ENCODE measurements around the gene ANK2.

ANK2 gene

DNA sequence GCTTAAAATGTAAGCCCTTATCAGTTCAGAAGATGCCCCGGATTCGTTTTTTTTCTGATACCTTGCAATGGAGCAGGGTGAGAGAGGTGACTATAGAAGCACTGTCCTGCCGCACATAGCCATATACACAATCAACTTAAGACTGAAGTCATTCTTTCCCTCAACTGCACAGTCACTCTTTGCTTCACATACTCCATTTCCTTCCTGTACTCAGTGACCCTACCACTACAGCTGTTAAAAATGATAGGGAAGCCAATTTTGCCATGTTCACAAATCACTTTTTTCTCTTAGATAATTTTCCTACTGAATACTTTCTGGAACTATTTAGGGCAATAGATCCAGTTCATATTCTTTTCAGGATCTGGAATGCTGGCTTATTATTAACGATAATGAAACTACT lies 300.0 kb downstream of the ANK2 start:
- no peaks in the 10 kb centered on the region for H3K4me1 ChIP-seq (ENCODE audit: control insufficient read depth, low read depth, low read length)
- no peak overlapping the region for H4K5ac ChIP-seq (ENCODE audit: low read length)
- H2BK5ac ChIP-seq (ENCODE audit: low read length): no peak overlapping the region
- H2BK120ac ChIP-seq (ENCODE audit: low read depth, low read length): no peak overlapping the region
- H3K27me3 ChIP-seq (ENCODE audit: insufficient read depth, low read length, poor library complexity): no peaks in the 10 kb centered on the region
- H3K36me3 ChIP-seq (ENCODE audit: control insufficient read depth, insufficient read depth, low read length): no peaks in the 10 kb centered on the region
- no peak overlapping the region for H3K23ac ChIP-seq (ENCODE audit: low read length)
- WGBS (ENCODE audit: extremely low coverage, insufficient coverage, low lambda C conversion rate): no CpG with 5 or more reads among the region's 4 CpGs
- H3K18ac ChIP-seq (ENCODE audit: low read length): no peak overlapping the region
- no peak overlapping the region for H3K27ac ChIP-seq (ENCODE audit: low read depth, low read length)
- H3K4ac ChIP-seq (ENCODE audit: low read depth, low read length): no peak overlapping the region
- no peak overlapping the region for H3K4me3 ChIP-seq (ENCODE audit: low read length)
- no peak overlapping the region for H3K9ac ChIP-seq (ENCODE audit: low read length)
- H3K56ac ChIP-seq (ENCODE audit: low read length): no peak overlapping the region
- no peak for DNase-seq
- H4K8ac ChIP-seq (ENCODE audit: low read depth, low read length): no peak overlapping the region
- H3K79me2 ChIP-seq (ENCODE audit: control insufficient read depth, insufficient read depth, low read length): no peaks in the 10 kb centered on the region
- no peak overlapping the region for H2AK5ac ChIP-seq (ENCODE audit: low read length)
- no peak overlapping the region for H3K4me2 ChIP-seq (ENCODE audit: low read length)
- no peak overlapping the region for H2BK15ac ChIP-seq (replicated peaks; ENCODE audit: low read depth)
- H3K79me1 ChIP-seq (ENCODE audit: low read length): no peaks in the 10 kb centered on the region

DNA sequence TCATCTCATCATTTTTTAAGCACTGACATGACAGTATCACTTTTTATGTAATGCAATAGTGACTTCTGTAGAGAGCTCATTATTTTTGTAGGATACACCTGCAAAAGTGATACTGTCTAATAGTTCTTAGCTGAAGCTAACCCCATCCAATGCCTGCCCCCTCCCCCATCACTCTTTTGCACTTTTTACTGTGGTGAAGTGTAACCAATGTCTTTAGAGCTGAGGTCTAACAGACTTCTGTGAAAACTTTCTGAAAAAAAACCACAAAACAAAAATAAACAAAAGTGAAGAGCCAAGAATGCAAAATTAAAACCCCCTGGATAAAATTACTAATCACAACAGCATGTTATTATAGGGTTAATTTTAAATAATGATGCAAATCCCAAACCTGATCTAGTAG lies 301.1 kb downstream of the ANK2 start:
- no peak overlapping the region for H3K9ac ChIP-seq (ENCODE audit: low read length)
- H4K8ac ChIP-seq (ENCODE audit: low read depth, low read length): no peak overlapping the region
- no peak for DNase-seq
- H3K79me2 ChIP-seq (ENCODE audit: control insufficient read depth, insufficient read depth, low read length): no peaks in the 10 kb centered on the region
- H3K27me3 ChIP-seq (ENCODE audit: insufficient read depth, low read length, poor library complexity): no peaks in the 10 kb centered on the region
- H3K23ac ChIP-seq (ENCODE audit: low read length): no peak overlapping the region
- no peak overlapping the region for H3K4me3 ChIP-seq (ENCODE audit: low read length)
- no peak overlapping the region for H2BK15ac ChIP-seq (replicated peaks; ENCODE audit: low read depth)
- H3K36me3 ChIP-seq (ENCODE audit: control insufficient read depth, insufficient read depth, low read length): no peaks in the 10 kb centered on the region
- H3K27ac ChIP-seq (ENCODE audit: low read depth, low read length): no peak overlapping the region
- H2AK5ac ChIP-seq (ENCODE audit: low read length): no peak overlapping the region
- no peak overlapping the region for H3K56ac ChIP-seq (ENCODE audit: low read length)
- H3K4me2 ChIP-seq (ENCODE audit: low read length): no peak overlapping the region
- H3K4ac ChIP-seq (ENCODE audit: low read depth, low read length): no peak overlapping the region
- H4K5ac ChIP-seq (ENCODE audit: low read length): no peak overlapping the region
- no peak overlapping the region for H2BK120ac ChIP-seq (ENCODE audit: low read depth, low read length)
- H3K18ac ChIP-seq (ENCODE audit: low read length): no peak overlapping the region
- H3K79me1 ChIP-seq (ENCODE audit: low read length): no peaks in the 10 kb centered on the region
- no peak overlapping the region for H2BK5ac ChIP-seq (ENCODE audit: low read length)
- no peaks in the 10 kb centered on the region for H3K4me1 ChIP-seq (ENCODE audit: control insufficient read depth, low read depth, low read length)

DNA sequence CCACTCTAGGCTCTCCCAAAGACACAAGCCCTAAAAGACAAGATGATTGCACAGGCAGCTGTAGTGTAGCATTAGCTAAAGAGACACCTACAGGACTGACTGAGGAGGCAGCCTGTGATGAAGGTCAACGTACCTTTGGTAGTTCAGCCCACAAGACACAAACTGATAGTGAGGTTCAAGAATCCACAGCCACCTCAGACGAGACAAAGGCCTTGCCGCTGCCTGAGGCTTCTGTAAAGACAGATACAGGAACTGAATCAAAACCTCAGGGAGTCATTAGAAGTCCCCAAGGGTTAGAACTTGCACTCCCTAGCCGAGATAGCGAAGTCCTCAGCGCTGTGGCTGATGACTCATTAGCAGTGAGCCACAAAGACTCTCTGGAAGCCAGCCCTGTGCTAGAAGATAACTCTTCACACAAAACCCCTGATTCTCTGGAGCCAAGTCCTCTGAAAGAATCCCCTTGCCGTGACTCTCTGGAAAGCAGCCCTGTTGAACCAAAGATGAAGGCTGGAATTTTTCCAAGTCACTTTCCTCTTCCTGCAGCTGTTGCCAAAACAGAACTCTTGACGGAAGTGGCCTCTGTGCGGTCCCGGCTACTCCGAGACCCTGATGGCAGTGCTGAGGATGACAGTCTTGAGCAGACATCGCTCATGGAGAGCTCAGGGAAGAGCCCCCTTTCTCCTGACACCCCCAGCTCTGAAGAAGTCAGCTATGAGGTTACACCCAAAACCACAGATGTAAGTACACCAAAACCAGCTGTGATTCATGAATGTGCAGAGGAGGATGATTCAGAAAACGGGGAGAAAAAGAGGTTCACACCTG lies 306.3 kb downstream of the ANK2 start:
- no peak overlapping the region for H3K18ac ChIP-seq (ENCODE audit: low read length)
- H3K27ac ChIP-seq (ENCODE audit: low read depth, low read length): no peak overlapping the region
- H2BK5ac ChIP-seq (ENCODE audit: low read length): no peak overlapping the region
- H3K79me2 ChIP-seq (ENCODE audit: control insufficient read depth, insufficient read depth, low read length): no peaks in the 10 kb centered on the region
- H3K4ac ChIP-seq (ENCODE audit: low read depth, low read length): no peak overlapping the region
- no peak overlapping the region for H2BK15ac ChIP-seq (replicated peaks; ENCODE audit: low read depth)
- no peak overlapping the region for H3K9ac ChIP-seq (ENCODE audit: low read length)
- H3K4me3 ChIP-seq (ENCODE audit: low read length): no peak overlapping the region
- H3K4me1 ChIP-seq (ENCODE audit: control insufficient read depth, low read depth, low read length): no peaks in the 10 kb centered on the region
- WGBS (ENCODE audit: extremely low coverage, insufficient coverage, low lambda C conversion rate): no CpG with 5 or more reads among the region's 13 CpGs
- H2AK5ac ChIP-seq (ENCODE audit: low read length): no peak overlapping the region
- no peak overlapping the region for H3K23ac ChIP-seq (ENCODE audit: low read length)
- H3K56ac ChIP-seq (ENCODE audit: low read length): no peak overlapping the region
- H4K8ac ChIP-seq (ENCODE audit: low read depth, low read length): no peak overlapping the region
- no peaks in the 10 kb centered on the region for H3K27me3 ChIP-seq (ENCODE audit: insufficient read depth, low read length, poor library complexity)
- H4K5ac ChIP-seq (ENCODE audit: low read length): no peak overlapping the region
- H2BK120ac ChIP-seq (ENCODE audit: low read depth, low read length): no peak overlapping the region
- H3K79me1 ChIP-seq (ENCODE audit: low read length): no peaks in the 10 kb centered on the region
- H3K36me3 ChIP-seq (ENCODE audit: control insufficient read depth, insufficient read depth, low read length): no peaks in the 10 kb centered on the region
- peak; percentile 56 for DNase-seq
- no peak overlapping the region for H3K4me2 ChIP-seq (ENCODE audit: low read length)

DNA sequence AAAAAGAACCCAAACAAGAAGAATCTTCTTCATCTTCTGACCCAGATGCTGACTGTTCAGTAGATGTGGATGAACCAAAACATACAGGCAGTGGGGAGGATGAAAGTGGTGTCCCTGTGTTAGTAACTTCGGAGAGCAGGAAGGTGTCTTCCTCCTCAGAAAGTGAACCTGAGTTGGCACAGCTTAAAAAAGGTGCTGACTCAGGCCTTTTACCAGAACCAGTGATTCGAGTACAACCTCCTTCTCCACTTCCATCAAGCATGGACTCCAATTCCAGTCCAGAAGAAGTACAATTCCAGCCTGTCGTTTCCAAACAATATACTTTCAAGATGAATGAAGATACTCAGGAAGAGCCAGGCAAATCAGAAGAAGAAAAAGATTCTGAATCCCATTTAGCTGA lies 307.0 kb downstream of the ANK2 start:
- H3K9ac ChIP-seq (ENCODE audit: low read length): no peak overlapping the region
- H3K4me1 ChIP-seq (ENCODE audit: control insufficient read depth, low read depth, low read length): no peaks in the 10 kb centered on the region
- H2BK120ac ChIP-seq (ENCODE audit: low read depth, low read length): no peak overlapping the region
- no peaks in the 10 kb centered on the region for H3K27me3 ChIP-seq (ENCODE audit: insufficient read depth, low read length, poor library complexity)
- WGBS (ENCODE audit: extremely low coverage, insufficient coverage, low lambda C conversion rate): no CpG with 5 or more reads among the region's 3 CpGs
- H2AK5ac ChIP-seq (ENCODE audit: low read length): no peak overlapping the region
- H3K79me2 ChIP-seq (ENCODE audit: control insufficient read depth, insufficient read depth, low read length): no peaks in the 10 kb centered on the region
- no peak overlapping the region for H3K27ac ChIP-seq (ENCODE audit: low read depth, low read length)
- H3K18ac ChIP-seq (ENCODE audit: low read length): no peak overlapping the region
- no peak overlapping the region for H2BK5ac ChIP-seq (ENCODE audit: low read length)
- H3K4me3 ChIP-seq (ENCODE audit: low read length): no peak overlapping the region
- no peak overlapping the region for H4K5ac ChIP-seq (ENCODE audit: low read length)
- H2BK15ac ChIP-seq (replicated peaks; ENCODE audit: low read depth): no peak overlapping the region
- H4K8ac ChIP-seq (ENCODE audit: low read depth, low read length): no peak overlapping the region
- H3K79me1 ChIP-seq (ENCODE audit: low read length): no peaks in the 10 kb centered on the region
- H3K36me3 ChIP-seq (ENCODE audit: control insufficient read depth, insufficient read depth, low read length): no peaks in the 10 kb centered on the region
- no peak overlapping the region for H3K56ac ChIP-seq (ENCODE audit: low read length)
- DNase-seq: no peak
- H3K4me2 ChIP-seq (ENCODE audit: low read length): no peak overlapping the region
- no peak overlapping the region for H3K23ac ChIP-seq (ENCODE audit: low read length)
- no peak overlapping the region for H3K4ac ChIP-seq (ENCODE audit: low read depth, low read length)

DNA sequence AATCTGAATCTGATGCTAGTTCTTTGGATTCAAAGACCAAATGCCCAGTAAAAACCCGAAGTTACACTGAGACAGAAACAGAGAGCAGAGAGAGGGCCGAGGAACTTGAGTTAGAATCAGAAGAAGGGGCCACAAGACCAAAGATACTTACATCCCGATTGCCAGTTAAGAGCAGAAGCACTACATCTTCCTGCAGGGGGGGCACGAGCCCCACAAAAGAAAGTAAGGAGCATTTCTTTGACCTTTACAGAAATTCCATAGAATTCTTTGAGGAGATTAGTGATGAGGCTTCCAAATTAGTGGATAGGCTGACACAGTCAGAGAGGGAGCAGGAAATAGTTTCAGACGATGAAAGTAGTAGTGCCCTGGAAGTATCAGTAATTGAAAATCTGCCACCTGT lies 309.3 kb downstream of the ANK2 start:
- no peak overlapping the region for H2AK5ac ChIP-seq (ENCODE audit: low read length)
- H3K27ac ChIP-seq (ENCODE audit: low read depth, low read length): no peak overlapping the region
- no peak overlapping the region for H3K4ac ChIP-seq (ENCODE audit: low read depth, low read length)
- H4K5ac ChIP-seq (ENCODE audit: low read length): no peak overlapping the region
- no peak overlapping the region for H2BK120ac ChIP-seq (ENCODE audit: low read depth, low read length)
- no peak overlapping the region for H3K56ac ChIP-seq (ENCODE audit: low read length)
- H3K23ac ChIP-seq (ENCODE audit: low read length): no peak overlapping the region
- no peak overlapping the region for H4K8ac ChIP-seq (ENCODE audit: low read depth, low read length)
- no peak overlapping the region for H2BK5ac ChIP-seq (ENCODE audit: low read length)
- no peaks in the 10 kb centered on the region for H3K36me3 ChIP-seq (ENCODE audit: control insufficient read depth, insufficient read depth, low read length)
- no peaks in the 10 kb centered on the region for H3K4me1 ChIP-seq (ENCODE audit: control insufficient read depth, low read depth, low read length)
- H3K79me1 ChIP-seq (ENCODE audit: low read length): no peaks in the 10 kb centered on the region
- no CpG with 5 or more reads among the region's 5 CpGs for WGBS (ENCODE audit: extremely low coverage, insufficient coverage, low lambda C conversion rate)
- no peak overlapping the region for H3K9ac ChIP-seq (ENCODE audit: low read length)
- no peaks in the 10 kb centered on the region for H3K79me2 ChIP-seq (ENCODE audit: control insufficient read depth, insufficient read depth, low read length)
- H3K4me2 ChIP-seq (ENCODE audit: low read length): no peak overlapping the region
- DNase-seq: peak; percentile 21
- H3K4me3 ChIP-seq (ENCODE audit: low read length): no peak overlapping the region
- H3K27me3 ChIP-seq (ENCODE audit: insufficient read depth, low read length, poor library complexity): no peaks in the 10 kb centered on the region
- no peak overlapping the region for H2BK15ac ChIP-seq (replicated peaks; ENCODE audit: low read depth)
- no peak overlapping the region for H3K18ac ChIP-seq (ENCODE audit: low read length)

DNA sequence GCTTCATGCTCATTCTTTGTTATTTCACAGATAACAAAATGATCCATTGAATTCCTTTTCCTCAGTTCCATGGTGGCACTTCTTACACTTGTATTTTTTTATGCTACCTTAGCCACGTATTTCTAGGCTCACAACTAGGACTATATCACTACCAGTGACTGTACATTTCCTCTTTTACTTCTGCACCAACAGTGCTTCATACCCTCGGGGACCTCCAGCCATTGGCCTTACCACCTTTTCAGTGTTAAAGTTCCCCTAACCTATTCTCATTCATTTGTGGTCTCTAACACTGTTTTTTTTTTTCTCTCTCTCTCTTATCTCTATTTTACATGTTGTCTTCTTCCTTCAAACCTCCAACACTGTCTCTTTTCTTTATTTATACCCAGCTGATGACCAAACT lies 315.9 kb downstream of the ANK2 start:
- no peaks in the 10 kb centered on the region for H3K79me1 ChIP-seq (ENCODE audit: low read length)
- no CpG with 5 or more reads among the region's 2 CpGs for WGBS (ENCODE audit: extremely low coverage, insufficient coverage, low lambda C conversion rate)

More for the DNA sequence above, 315.9 kb downstream of the ANK2 start:
- Histone ChIP-seq H3K4me2 (ENCODE audit: low read length) (no peak overlapping the region), H3K4ac (ENCODE audit: low read depth, low read length) (no peak overlapping the region), H2AK5ac (ENCODE audit: low read length) (no peak overlapping the region), H4K5ac (ENCODE audit: low read length) (no peak overlapping the region), H2BK15ac (replicated peaks; ENCODE audit: low read depth) (no peak overlapping the region), H3K23ac (ENCODE audit: low read length) (no peak overlapping the region), H3K27me3 (ENCODE audit: insufficient read depth, low read length, poor library complexity) (no peaks in the 10 kb centered on the region), H2BK5ac (ENCODE audit: low read length) (no peak overlapping the region), H3K18ac (ENCODE audit: low read length) (no peak overlapping the region), H3K9ac (ENCODE audit: low read length) (no peak overlapping the region), H2BK120ac (ENCODE audit: low read depth, low read length) (no peak overlapping the region), H3K27ac (ENCODE audit: low read depth, low read length) (no peak overlapping the region), H3K36me3 (ENCODE audit: control insufficient read depth, insufficient read depth, low read length) (peaks cover 2% of the 10 kb centered on the region), H4K8ac (ENCODE audit: low read depth, low read length) (no peak overlapping the region), H3K79me2 (ENCODE audit: control insufficient read depth, insufficient read depth, low read length) (no peaks in the 10 kb centered on the region), H3K56ac (ENCODE audit: low read length) (no peak overlapping the region), H3K4me3 (ENCODE audit: low read length) (no peak overlapping the region), H3K4me1 (ENCODE audit: control insufficient read depth, low read depth, low read length) (no peaks in the 10 kb centered on the region)
- no peak for DNase-seq
